Endothelial cell of umbilical vein (primary cell): ENCODE data around the gene TLE1. TPM values are rescaled to one million over a fixed set of nuclear protein-coding genes. Genes with fewer than 3 reads are reported as not detected.

ENCODE experiments used
- BruUV-seq: library from RNA; stranded (reverse); fragments of 400-500 nt; replicated peaks from 2 replicates; lab custom pipeline; 2021; lab: Mats Ljungman, UMichigan
- CTCF ChIA-PET: fragments of 300-600, 350-600 bp; sonication (Branson Sonifier 250); formaldehyde crosslinking; loops from one replicate; lab custom pipeline; 2021; ENCODE audit warnings: antibody characterized with exemption, inconsistent platforms; lab: Charles Lee
- POLR2A ChIA-PET: fragments of 300-600, 350-600 bp; sonication (Branson Sonifier 250); formaldehyde crosslinking; loops from one replicate; lab custom pipeline; 2021; ENCODE audit warnings: antibody characterized with exemption, inconsistent platforms; lab: Charles Lee
- DNase-seq: peaks from one replicate; pipeline ENCODE4 v3.0.0-alpha.2; 2011; ENCODE audit warnings: low read depth, low spot score
- FAIRE-seq: peaks from 2 replicates; lab custom pipeline; 2011; peaks lifted over from hg19 to GRCh38; lab: Jason Lieb, UNC
- H2AFZ ChIP-seq: 2 replicates; pipeline ENCODE4 v1.6.0; 2012; ENCODE audit warnings: low read depth, low read length, control low read depth, inconsistent platforms
- H3K27ac ChIP-seq: 2 replicates; pipeline ENCODE4 v1.5.1; 2011; ENCODE audit warnings: low read depth, mild to moderate bottlenecking, control low read depth, low read length, moderate library complexity; ENCODE audit not compliant: insufficient read depth
- H3K27me3 ChIP-seq, 2 experiments: 2 replicates each; pipeline versions ENCODE4 v1.6.0 to v1.6.1; 2011; ENCODE audit warnings: low read length in 2 of 2, mixed read lengths in 1 of 2; ENCODE audit not compliant: control insufficient read depth in 2 of 2, insufficient read depth in 2 of 2
- H3K36me3 ChIP-seq, 2 experiments: 2 replicates in 1 of 2; 3 replicates in 1 of 2; pipeline ENCODE4 v1.5.1; 2011; ENCODE audit warnings: low read length in 2 of 2, mild to moderate bottlenecking in 1 of 2, moderate library complexity in 1 of 2; ENCODE audit not compliant: control insufficient read depth in 2 of 2, insufficient read depth in 2 of 2; ENCODE audit errors: extremely low read depth in 1 of 2
- H3K4me1 ChIP-seq: 3 replicates; pipeline ENCODE4 v1.5.1; 2011; ENCODE audit warnings: mild to moderate bottlenecking, low read length; ENCODE audit not compliant: control insufficient read depth, insufficient read depth; ENCODE audit errors: extremely low read depth
- H3K4me2 ChIP-seq: 2 replicates; pipeline ENCODE4 v1.6.1; 2011; ENCODE audit warnings: low read length, control low read depth, mixed read lengths; ENCODE audit not compliant: insufficient read depth
- H3K4me3 ChIP-seq, 3 experiments: fragments of 200-600 bp in 1 of 3; sonication (generic), shearing (Covaris generic) in 1 of 3; replicated peaks in 1 of 3; 2 replicates each; pipeline ENCODE4 v1.5.1; 2011 to 2016; ENCODE audit warnings: control low read depth in 3 of 3, low read length in 3 of 3, mild to moderate bottlenecking in 2 of 3, inconsistent platforms in 1 of 3, low read depth in 1 of 3, moderate library complexity in 1 of 3; ENCODE audit not compliant: insufficient read depth in 1 of 3
- H3K79me2 ChIP-seq: 2 replicates; pipeline ENCODE4 v1.6.0; 2012; ENCODE audit warnings: low read length, inconsistent platforms; ENCODE audit not compliant: control insufficient read depth, insufficient read depth
- H3K9ac ChIP-seq: replicated peaks from 2 replicates; pipeline ENCODE3; 2011; ENCODE audit warnings: low read length, control low read depth; ENCODE audit not compliant: insufficient read depth; ENCODE audit errors: extremely low read depth
- H3K9me1 ChIP-seq: replicated peaks from 3 replicates; pipeline ENCODE4 v1.6.0; 2011; ENCODE audit warnings: mild to moderate bottlenecking, low read length; ENCODE audit not compliant: control insufficient read depth, insufficient read depth; ENCODE audit errors: extremely low read depth
- H3K9me3 ChIP-seq: replicated peaks from 2 replicates; pipeline ENCODE4 v1.5.1; 2012; ENCODE audit warnings: low read length, inconsistent platforms; ENCODE audit not compliant: control insufficient read depth, insufficient read depth
- H4K20me1 ChIP-seq: replicated peaks from 2 replicates; pipeline ENCODE3; 2011; ENCODE audit warnings: mild to moderate bottlenecking, low read length; ENCODE audit not compliant: control insufficient read depth, insufficient read depth; ENCODE audit errors: extremely low read depth
- EZH2 ChIP-seq: IDR thresholded peaks from 2 replicates; pipeline ENCODE4 v1.6.1; 2012; ENCODE audit warnings: borderline replicate concordance, low read depth, mild to moderate bottlenecking, moderate library complexity, low read length, inconsistent platforms; ENCODE audit not compliant: severe bottlenecking
- FOS ChIP-seq: IDR thresholded peaks from 2 replicates; pipeline ENCODE4 v1.6.1; 2011; ENCODE audit warnings: mild to moderate bottlenecking, low read length, moderate library complexity, borderline replicate concordance; ENCODE audit not compliant: insufficient read depth
- GATA2 ChIP-seq: IDR thresholded peaks from 2 replicates; pipeline ENCODE4 v1.7.0; 2011; ENCODE audit warnings: low read depth, mild to moderate bottlenecking, moderate library complexity, mixed read lengths, low read length; ENCODE audit not compliant: insufficient read length, insufficient read depth
- JUN ChIP-seq: IDR thresholded peaks from 2 replicates; pipeline ENCODE4 v1.6.1; 2011; ENCODE audit warnings: borderline replicate concordance, low read depth; ENCODE audit not compliant: insufficient read length, insufficient read depth
- MYC ChIP-seq: IDR thresholded peaks from one replicate; pipeline ENCODE4 v1.6.1; 2011; ENCODE audit warnings: mild to moderate bottlenecking, low read depth, low read length
- POLR2A ChIP-seq: IDR thresholded peaks from 2 replicates; pipeline ENCODE4 v1.6.1; 2012; ENCODE audit warnings: low read depth, mild to moderate bottlenecking, control low read depth, low read length
- POLR2AphosphoS5 ChIP-seq: IDR thresholded peaks from 2 replicates; pipeline ENCODE4 v1.6.1; 2012; ENCODE audit warnings: low read depth, mild to moderate bottlenecking, control low read depth, low read length, moderate library complexity; ENCODE audit not compliant: insufficient read depth
- dilution Hi-C: fragments of 300-500 bp; cut with MboI; formaldehyde crosslinking; loops from one replicate; pipeline ENCODE4 v1.15.0; 2019; ENCODE audit warnings: low sequenced_read_pairs; ENCODE audit not compliant: extremely low pct_ligation_motif_present
- intact Hi-C: fragments of 100-400 bp; cut with micrococcal nuclease; formaldehyde crosslinking; loops from one replicate; pipeline ENCODE4 v1.10.0; 2022
- polyA plus RNA-seq, 4 experiments: library from polyadenylated mRNA; depleted of rRNA in 3 of 4; stranded (reverse) in 3 of 4; unstranded in 1 of 4; fragments of >200 nt; gene quantifications; 2 replicates each; pipeline versions ENCODE4 v1.2.1 to v1.2.3, GENCODE V29; 2011 to 2012; ENCODE audit warnings: missing spikeins in 1 of 4
- total RNA-seq: library from RNA; stranded (reverse); gene quantifications from 2 replicates; pipeline ENCODE4 v1.2.3, GENCODE V29; 2021
- TF ChIP-seq, protein P1 (sequence below), 2 donors: IDR thresholded peaks; 1 replicate in 1 of 2; 2 replicates in 1 of 2; pipeline ENCODE4 v1.5.1; 2011; ENCODE audit warnings: low read length in 2 of 2, mild to moderate bottlenecking in 2 of 2, moderate library complexity in 2 of 2, control low read depth in 1 of 2, inconsistent platforms in 1 of 2, low read depth in 1 of 2; ENCODE audit not compliant: insufficient read depth in 1 of 2; ENCODE audit errors: extremely low read depth in 1 of 2
- TF ChIP-seq, protein P2 (sequence below): IDR thresholded peaks from 2 replicates; pipeline ENCODE4 v1.6.1; 2011; ENCODE audit not compliant: insufficient read depth, insufficient read length

The TLE1 gene
- total and polyA plus RNA-seq, 2 donors (not counting 3 experiments of a cell fraction or from before 2014, with no cell fraction given): 55.0 to 58.2 TPM

DNA sequence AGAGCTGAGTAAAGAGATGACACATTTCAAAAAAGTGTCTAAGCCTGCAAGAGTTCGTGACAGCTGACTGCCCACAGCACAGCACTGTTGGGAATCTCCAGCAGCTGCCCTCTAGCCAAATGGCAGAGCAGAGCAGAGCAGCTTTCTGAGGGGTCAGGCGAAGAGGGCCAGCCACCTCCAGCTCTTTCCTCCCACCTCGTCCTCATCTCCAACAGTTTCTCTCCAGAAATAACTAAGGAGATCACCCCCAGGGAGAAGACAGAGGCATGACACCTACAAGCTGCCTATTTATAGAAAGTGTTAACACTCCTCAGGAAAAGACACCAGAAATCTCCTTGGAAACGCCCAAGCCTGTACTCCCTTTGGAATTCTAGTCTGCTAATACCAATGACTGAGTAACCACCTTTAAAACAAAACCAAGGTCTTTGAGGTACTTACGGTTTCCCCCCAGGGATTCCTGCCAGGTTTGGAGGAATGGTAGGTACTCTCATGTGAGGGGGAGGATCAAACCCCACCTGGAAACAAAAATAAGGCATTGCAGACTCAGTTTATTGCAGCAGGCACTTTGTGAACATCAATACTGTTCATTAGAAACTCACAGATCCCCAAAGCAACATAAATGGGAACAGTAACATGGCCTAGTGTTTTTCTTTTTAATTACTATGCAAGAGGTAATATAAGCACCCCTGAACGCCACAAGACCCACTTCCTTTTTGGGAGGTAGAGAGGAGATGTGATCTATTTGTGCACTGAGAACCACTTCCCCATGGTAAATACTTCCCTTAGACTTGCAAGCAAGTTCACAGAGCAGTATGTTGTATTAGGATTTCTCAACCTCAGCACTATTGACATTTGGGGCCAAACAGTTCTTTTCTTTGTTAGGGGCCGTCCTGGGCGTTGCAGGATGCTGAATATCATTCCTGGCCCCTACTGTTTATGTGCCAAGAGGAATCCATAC, 79.3 kb downstream of the TLE1 start:
- ChIA-PET POLR2A (no interaction called here), CTCF (interaction anchor here (1.2 kb wide), 1 partner anchor 87 kb away, joined by 3 read pairs; no protein-coding TSS in a partner anchor)
- no peak for FAIRE-seq
- no peak overlapping the region for H3K9ac ChIP-seq
- H3K79me2 ChIP-seq: no peaks in the 10 kb centered on the region
- no peak overlapping the region for H3K4me2 ChIP-seq
- no peaks in the 10 kb centered on the region for H3K9me1 ChIP-seq
- no peak overlapping the region for H3K27ac ChIP-seq
- BruUV-seq: no TSS peak
- H3K36me3 ChIP-seq: peaks cover 29 to 38% of the 10 kb centered on the region in 2 experiments
- no peak overlapping the region for H2AFZ ChIP-seq
- H4K20me1 ChIP-seq: no peaks in the 10 kb centered on the region
- intact Hi-C loops: no loop called here
- TF ChIP-seq POLR2AphosphoS5: no peak
- TF ChIP-seq GATA2: no peak
- TF ChIP-seq, protein P1, sequence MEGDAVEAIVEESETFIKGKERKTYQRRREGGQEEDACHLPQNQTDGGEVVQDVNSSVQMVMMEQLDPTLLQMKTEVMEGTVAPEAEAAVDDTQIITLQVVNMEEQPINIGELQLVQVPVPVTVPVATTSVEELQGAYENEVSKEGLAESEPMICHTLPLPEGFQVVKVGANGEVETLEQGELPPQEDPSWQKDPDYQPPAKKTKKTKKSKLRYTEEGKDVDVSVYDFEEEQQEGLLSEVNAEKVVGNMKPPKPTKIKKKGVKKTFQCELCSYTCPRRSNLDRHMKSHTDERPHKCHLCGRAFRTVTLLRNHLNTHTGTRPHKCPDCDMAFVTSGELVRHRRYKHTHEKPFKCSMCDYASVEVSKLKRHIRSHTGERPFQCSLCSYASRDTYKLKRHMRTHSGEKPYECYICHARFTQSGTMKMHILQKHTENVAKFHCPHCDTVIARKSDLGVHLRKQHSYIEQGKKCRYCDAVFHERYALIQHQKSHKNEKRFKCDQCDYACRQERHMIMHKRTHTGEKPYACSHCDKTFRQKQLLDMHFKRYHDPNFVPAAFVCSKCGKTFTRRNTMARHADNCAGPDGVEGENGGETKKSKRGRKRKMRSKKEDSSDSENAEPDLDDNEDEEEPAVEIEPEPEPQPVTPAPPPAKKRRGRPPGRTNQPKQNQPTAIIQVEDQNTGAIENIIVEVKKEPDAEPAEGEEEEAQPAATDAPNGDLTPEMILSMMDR (IDR thresholded peaks at IDR 0.05; ENCODE audit: extremely low read depth in 1 of 2, insufficient read depth in 1 of 2, low read depth in 1 of 2, low read length in 2 of 2): no peak
- no peak for TF ChIP-seq FOS
- TF ChIP-seq, protein P2, sequence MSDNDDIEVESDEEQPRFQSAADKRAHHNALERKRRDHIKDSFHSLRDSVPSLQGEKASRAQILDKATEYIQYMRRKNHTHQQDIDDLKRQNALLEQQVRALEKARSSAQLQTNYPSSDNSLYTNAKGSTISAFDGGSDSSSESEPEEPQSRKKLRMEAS: no peak
- no peak for TF ChIP-seq MYC
- no peak for TF ChIP-seq EZH2
- no peak for TF ChIP-seq POLR2A
- TF ChIP-seq JUN: no peak
- DNase-seq: no peak
- no peak overlapping the region for H3K4me3 ChIP-seq
- dilution Hi-C loops: no loop called here
- no peaks in the 10 kb centered on the region for H3K9me3 ChIP-seq
- no peaks in the 10 kb centered on the region for H3K4me1 ChIP-seq
- no peaks in the 10 kb centered on the region for H3K27me3 ChIP-seq
